ENCODE data around the gene PACSIN1. TPM values are rescaled to one million over a fixed set of nuclear protein-coding genes. Genes with fewer than 3 reads are reported as not detected.

PACSIN1 gene
- polyA plus RNA-seq, 1 donor (not counting 4 experiments of a cell fraction or from before 2014, with no cell fraction given), result not detected

DNA sequence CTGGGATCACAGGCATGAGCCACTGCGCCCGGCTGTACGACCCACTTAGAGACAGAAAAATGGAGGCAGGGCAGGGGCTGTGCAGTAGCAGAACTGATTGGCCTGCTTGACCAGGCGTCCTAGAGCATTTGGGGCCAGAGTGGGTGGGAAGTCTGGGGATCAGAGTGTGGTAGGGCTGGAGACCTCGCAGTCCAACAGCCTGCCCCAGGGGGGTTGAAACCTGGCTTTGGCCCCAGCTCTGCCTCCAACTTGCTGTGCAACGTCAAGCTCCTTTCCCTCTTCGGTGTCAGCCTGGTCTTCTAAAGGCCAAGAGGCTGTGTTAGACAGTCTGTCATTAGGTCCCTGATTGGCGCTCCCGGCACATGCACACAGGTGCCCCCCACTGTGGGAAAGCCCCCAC is 105.5 kb downstream of the PACSIN1 start:
- no peak for TF ChIP-seq CTCF (optimal IDR thresholded peaks at IDR 0.05 in 1 of 3, IDR thresholded peaks at IDR 0.05 in 1 of 3, conservative IDR thresholded peaks at IDR 0.05 in 1 of 3; ENCODE audit: extremely low read depth in 1 of 3, insufficient read depth in 2 of 3, low read length in 3 of 3)
- TF ChIP-seq EZH2 (IDR thresholded peaks at IDR 0.05; ENCODE audit: low read length), result no peak
- Histone ChIP-seq H3K9me1 (ENCODE audit: control insufficient read depth, extremely low read depth, insufficient read depth, low read length) (no peaks in the 10 kb centered on the region), H3K9ac (ENCODE audit: control insufficient read depth, extremely low read depth, insufficient read depth, low read length) (no peak overlapping the region), H2AFZ (ENCODE audit: control insufficient read depth, low read length) (no peak overlapping the region), H3K4me2 (ENCODE audit: control insufficient read depth, extremely low read depth, insufficient read depth, low read depth, low read length) (no peak overlapping the region), H3K9me3 (ENCODE audit: control insufficient read depth, low read depth, low read length) (no peaks in the 10 kb centered on the region), H3K27me3 (ENCODE audit: control insufficient read depth, extremely low read depth, insufficient read depth, low read length) (peaks cover 6% of the 10 kb centered on the region), H3K27ac (ENCODE audit: control insufficient read depth, insufficient read depth, low read length) (no peak overlapping the region), H3K79me2 (ENCODE audit: control insufficient read depth, insufficient read depth, low read length) (no peaks in the 10 kb centered on the region), H3K4me3 (ENCODE audit: control insufficient read depth in 2 of 3, extremely low read depth in 1 of 3, insufficient read depth in 2 of 3, low read depth in 1 of 3, low read length in 3 of 3) (no peak overlapping the region), H3K4me1 (ENCODE audit: control insufficient read depth, extremely low read depth, insufficient read depth, low read length) (no peaks in the 10 kb centered on the region), H3K36me3 (ENCODE audit: control insufficient read depth in 2 of 2, extremely low read depth in 1 of 2, insufficient read depth in 2 of 2, low read length in 2 of 2) (no peaks in the 10 kb centered on the region), H4K20me1 (ENCODE audit: control insufficient read depth, extremely low read depth, insufficient read depth, low read length) (no peaks in the 10 kb centered on the region)
- FAIRE-seq, result no peak
- no peak for DNase-seq (ENCODE audit: low read depth, low spot score)
- dilution Hi-C loops (cut with MboI; ENCODE audit: extremely low pct_ligation_motif_present, low sequenced_read_pairs), result no loop called here

DNA sequence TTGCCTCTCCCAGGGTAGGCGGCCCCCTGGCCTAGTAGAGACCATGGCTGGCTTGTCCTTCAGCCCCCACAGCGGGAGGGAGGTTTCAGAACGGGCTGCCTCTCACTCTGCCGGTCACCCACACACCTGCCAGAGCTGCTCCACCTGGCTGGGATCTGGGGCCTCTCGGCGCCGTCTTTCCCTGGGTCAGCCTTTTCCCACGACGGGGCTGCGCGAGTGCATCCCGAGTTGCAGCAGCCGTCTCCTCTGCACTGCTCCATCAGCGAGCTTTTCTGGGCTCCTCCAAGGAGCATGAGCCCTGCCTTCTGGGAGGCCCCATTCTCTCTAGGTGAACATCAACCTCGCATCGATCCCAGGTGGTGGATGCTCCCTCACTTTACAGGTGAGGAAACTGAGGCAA is 106.1 kb downstream of the PACSIN1 start:
- Histone ChIP-seq H3K27ac (ENCODE audit: control insufficient read depth, insufficient read depth, low read length) (no peak overlapping the region), H4K20me1 (ENCODE audit: control insufficient read depth, extremely low read depth, insufficient read depth, low read length) (no peaks in the 10 kb centered on the region), H3K27me3 (ENCODE audit: control insufficient read depth, extremely low read depth, insufficient read depth, low read length) (peaks cover 6% of the 10 kb centered on the region), H2AFZ (ENCODE audit: control insufficient read depth, low read length) (no peak overlapping the region), H3K4me3 (ENCODE audit: control insufficient read depth in 2 of 3, extremely low read depth in 1 of 3, insufficient read depth in 2 of 3, low read depth in 1 of 3, low read length in 3 of 3) (no peak overlapping the region), H3K4me1 (ENCODE audit: control insufficient read depth, extremely low read depth, insufficient read depth, low read length) (no peaks in the 10 kb centered on the region), H3K9me3 (ENCODE audit: control insufficient read depth, low read depth, low read length) (no peaks in the 10 kb centered on the region), H3K4me2 (ENCODE audit: control insufficient read depth, extremely low read depth, insufficient read depth, low read depth, low read length) (no peak overlapping the region), H3K9me1 (ENCODE audit: control insufficient read depth, extremely low read depth, insufficient read depth, low read length) (no peaks in the 10 kb centered on the region), H3K9ac (ENCODE audit: control insufficient read depth, extremely low read depth, insufficient read depth, low read length) (no peak overlapping the region), H3K36me3 (ENCODE audit: control insufficient read depth in 2 of 2, extremely low read depth in 1 of 2, insufficient read depth in 2 of 2, low read length in 2 of 2) (no peaks in the 10 kb centered on the region), H3K79me2 (ENCODE audit: control insufficient read depth, insufficient read depth, low read length) (no peaks in the 10 kb centered on the region)
- no peak for FAIRE-seq
- no peak for DNase-seq (ENCODE audit: low read depth, low spot score)
- TF ChIP-seq CTCF (optimal IDR thresholded peaks at IDR 0.05 in 1 of 3, IDR thresholded peaks at IDR 0.05 in 1 of 3, conservative IDR thresholded peaks at IDR 0.05 in 1 of 3; ENCODE audit: extremely low read depth in 1 of 3, insufficient read depth in 2 of 3, low read length in 3 of 3), result no peak
- TF ChIP-seq EZH2 (IDR thresholded peaks at IDR 0.05; ENCODE audit: low read length), result no peak
- dilution Hi-C loops (cut with MboI; ENCODE audit: extremely low pct_ligation_motif_present, low sequenced_read_pairs), result no loop called here

Data from keratinocyte (primary cell).